Measurements from ENCODE around the gene THSD4. TPM values are rescaled to one million over a fixed set of nuclear protein-coding genes. Genes with fewer than 3 reads are reported as not detected.

THSD4 gene
- total RNA-seq, 2 experiments from 2014 or later = not detected

GRCh38 chr15:71760852-71761251 is 645.6 kb downstream of the THSD4 start:
- H3K9me3 ChIP-seq (ENCODE audit: control insufficient read depth in 1 of 2, insufficient read depth in 1 of 2, low read length in 2 of 2) = peaks cover 0 to 3% of the 10 kb centered on the region in 2 experiments
- Mint-ChIP-seq H3K27me3 (peaks cover 8% of the 10 kb centered on the region), H3K36me3 (ENCODE audit: low read depth) (no peaks in the 10 kb centered on the region), H3K4me1 (ENCODE audit: low read depth) (no peaks in the 10 kb centered on the region), H3K4me3 (no peak overlapping the region), H3K9me3 (peaks cover 10% of the 10 kb centered on the region), H3K27ac (no peak overlapping the region)
- CTCF ChIA-PET = no interaction called here
- no peaks in the 10 kb centered on the region for H3K27me3 ChIP-seq (ENCODE audit: control insufficient read depth in 1 of 2, insufficient read depth in 2 of 2, low read length in 2 of 2)
- no peak for ATAC-seq (ENCODE audit: poor library complexity)
- no peak overlapping the region for H3K27ac ChIP-seq (ENCODE audit: low read depth in 1 of 2, low read length in 2 of 2)
- H3K36me3 ChIP-seq (ENCODE audit: insufficient read depth, low read length) = no peaks in the 10 kb centered on the region
- H3K4me3 ChIP-seq (ENCODE audit: low read length) = no peak overlapping the region
- DNase-seq = no peak
- intact Hi-C loops (cut with DNase I, micrococcal nuclease) = no loop called here
- TF ChIP-seq CTCF (IDR thresholded peaks at IDR 0.05) = no peak
- no peaks in the 10 kb centered on the region for H3K4me1 ChIP-seq (ENCODE audit: insufficient read depth, low read length)
- POLR2A ChIA-PET = no interaction called here

- ChIA-PET CTCF (no interaction called here), POLR2A (no interaction called here)
- Histone ChIP-seq H3K27ac (ENCODE audit: low read depth in 1 of 2, low read length in 2 of 2) (no peak overlapping the region), H3K27me3 (ENCODE audit: control insufficient read depth in 1 of 2, insufficient read depth in 2 of 2, low read length in 2 of 2) (no peaks in the 10 kb centered on the region), H3K4me3 (ENCODE audit: low read length) (no peak overlapping the region), H3K9me3 (ENCODE audit: control insufficient read depth in 1 of 2, insufficient read depth in 1 of 2, low read length in 2 of 2) (peaks cover 0 to 3% of the 10 kb centered on the region in 2 experiments), H3K36me3 (ENCODE audit: insufficient read depth, low read length) (no peaks in the 10 kb centered on the region), H3K4me1 (ENCODE audit: insufficient read depth, low read length) (no peaks in the 10 kb centered on the region)
- Mint-ChIP-seq H3K4me1 (ENCODE audit: low read depth) (no peaks in the 10 kb centered on the region), H3K27ac (no peak overlapping the region), H3K9me3 (peaks cover 10% of the 10 kb centered on the region), H3K4me3 (no peak overlapping the region), H3K27me3 (peaks cover 10% of the 10 kb centered on the region), H3K36me3 (ENCODE audit: low read depth) (no peaks in the 10 kb centered on the region)
- ATAC-seq (ENCODE audit: poor library complexity) (no peak), DNase-seq (no peak)
- intact Hi-C loops (cut with DNase I, micrococcal nuclease) = no loop called here
- TF ChIP-seq CTCF (IDR thresholded peaks at IDR 0.05) = no peak
Measured at GRCh38 chr15:71761649-71762048, 646.4 kb downstream of the THSD4 start.

GRCh38 chr15:71768184-71768583 is 652.9 kb downstream of the THSD4 start:
- Histone ChIP-seq H3K9me3 (ENCODE audit: control insufficient read depth in 1 of 2, insufficient read depth in 1 of 2, low read length in 2 of 2) (no peaks in the 10 kb centered on the region), H3K27me3 (ENCODE audit: control insufficient read depth in 1 of 2, insufficient read depth in 2 of 2, low read length in 2 of 2) (no peaks in the 10 kb centered on the region), H3K4me1 (ENCODE audit: insufficient read depth, low read length) (no peaks in the 10 kb centered on the region), H3K27ac (ENCODE audit: low read depth in 1 of 2, low read length in 2 of 2) (no peak overlapping the region), H3K36me3 (ENCODE audit: insufficient read depth, low read length) (no peaks in the 10 kb centered on the region), H3K4me3 (ENCODE audit: low read length) (no peak overlapping the region)
- peaks cover 30% of the 10 kb centered on the region for H3K27me3 Mint-ChIP-seq
- intact Hi-C loops (cut with DNase I, micrococcal nuclease) = no loop called here
- no peak for DNase-seq
- H3K4me3 Mint-ChIP-seq = no peak overlapping the region
- no peak overlapping the region for H3K27ac Mint-ChIP-seq
- H3K4me1 Mint-ChIP-seq (ENCODE audit: low read depth) = no peaks in the 10 kb centered on the region
- H3K36me3 Mint-ChIP-seq (ENCODE audit: low read depth) = no peaks in the 10 kb centered on the region
- CTCF ChIA-PET = no interaction called here
- POLR2A ChIA-PET = no interaction called here
- H3K9me3 Mint-ChIP-seq = no peaks in the 10 kb centered on the region
- no peak for TF ChIP-seq CTCF (IDR thresholded peaks at IDR 0.05)
- ATAC-seq (ENCODE audit: poor library complexity) = no peak

Measured in CD4-positive, alpha-beta T cell (primary cell).